Right forelimb (tissue), 1 donor: ENCODE measurements around the gene SPTBN5.
"Not testable (repeated sequence)": the region's sequence is repeated elsewhere in the genome, so short reads cannot be mapped to it uniquely, and the experiment has no call there.

ENCODE experiments used
- DNase-seq: peaks from one replicate; pipeline ENCODE4 v3.0.0-alpha.2; 2018

SPTBN5 gene

GRCh38 chr15:41843571-41843970 is 50.3 kb downstream of the SPTBN5 start:
- no peak for DNase-seq

- no peak for DNase-seq
These were observed 51.6 kb downstream of the SPTBN5 start for GRCh38 chr15:41842229-41842628.

GRCh38 chr15:41841131-41841530 is 52.7 kb downstream of the SPTBN5 start:
- DNase-seq, result no peak

GRCh38 chr15:41840673-41841072 is 53.2 kb downstream of the SPTBN5 start:
- DNase-seq, result no peak

- DNase-seq, result no peak
These were observed 53.9 kb downstream of the SPTBN5 start for GRCh38 chr15:41839781-41840491.

DNA sequence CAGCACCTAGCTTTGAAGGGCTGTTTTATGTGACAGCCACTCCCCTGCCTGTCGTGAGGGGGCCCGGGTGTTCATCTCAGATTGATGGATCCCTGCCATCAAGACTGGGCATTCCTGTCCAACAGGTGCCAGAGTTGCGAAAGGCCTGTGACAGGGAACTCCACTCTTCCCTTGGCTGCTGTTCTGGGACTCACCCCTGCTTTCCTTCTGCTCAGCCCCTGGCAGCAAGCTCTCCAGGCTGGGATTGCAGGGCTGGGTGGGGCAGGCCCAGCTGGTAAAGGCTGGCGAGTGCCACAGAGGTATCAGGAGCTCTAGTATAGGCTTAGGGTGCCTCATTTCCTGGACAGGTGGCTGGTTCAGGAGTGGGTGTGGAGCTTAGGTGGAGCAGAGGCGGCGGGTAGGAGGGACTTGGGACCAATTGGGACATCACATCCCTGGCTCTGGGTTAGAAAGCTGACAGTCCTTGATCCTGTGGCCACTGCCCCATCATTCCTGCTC is 55.4 kb downstream of the SPTBN5 start, which contains the start of gene PLA2G4B:
PLA2G4B (plus strand) TSS at position 448 of the 498 bp plus-strand sequence. CDS start 67 bp downstream, outside the sequence.
- DNase-seq, result no peak

DNA sequence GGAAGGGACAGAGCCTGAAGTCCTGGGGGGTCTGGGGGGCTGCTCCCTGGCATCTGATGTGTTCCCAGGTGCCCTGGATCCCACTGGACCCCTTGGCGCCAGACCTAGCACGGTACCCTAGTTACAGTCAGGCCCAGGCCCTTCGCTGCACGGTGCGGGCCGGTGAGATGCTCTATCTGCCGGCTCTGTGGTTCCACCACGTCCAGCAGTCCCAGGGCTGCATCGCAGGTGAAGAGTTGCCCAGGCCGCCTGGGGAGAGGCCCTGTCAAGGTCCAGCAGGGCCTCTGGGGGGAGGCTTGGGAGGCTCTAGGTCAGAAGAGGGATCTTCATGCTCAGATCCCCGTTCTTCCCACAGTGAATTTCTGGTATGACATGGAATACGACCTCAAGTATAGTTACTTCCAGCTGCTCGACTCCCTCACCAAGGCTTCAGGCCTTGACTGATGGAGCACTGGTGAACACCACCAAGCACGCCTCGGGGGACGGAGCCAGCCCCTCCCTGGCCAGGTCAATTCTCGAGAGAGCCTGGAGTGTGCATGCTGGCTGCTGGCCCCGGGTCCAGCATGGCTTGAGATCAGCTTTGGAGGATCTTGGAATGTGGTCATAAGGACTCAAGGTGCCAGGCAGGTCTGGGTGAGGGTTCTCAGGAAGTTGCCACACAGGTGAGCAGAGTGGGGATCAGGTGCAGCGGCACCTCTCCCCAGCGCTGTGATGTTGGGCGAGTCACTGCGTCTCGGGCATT is 57.0 kb downstream of the SPTBN5 start:
- DNase-seq, result no peak

- no peak for DNase-seq
These were observed 57.8 kb downstream of the SPTBN5 start for GRCh38 chr15:41836073-41836472.

GRCh38 chr15:41834096-41834495 is 59.8 kb downstream of the SPTBN5 start:
- DNase-seq, result no peak

DNA sequence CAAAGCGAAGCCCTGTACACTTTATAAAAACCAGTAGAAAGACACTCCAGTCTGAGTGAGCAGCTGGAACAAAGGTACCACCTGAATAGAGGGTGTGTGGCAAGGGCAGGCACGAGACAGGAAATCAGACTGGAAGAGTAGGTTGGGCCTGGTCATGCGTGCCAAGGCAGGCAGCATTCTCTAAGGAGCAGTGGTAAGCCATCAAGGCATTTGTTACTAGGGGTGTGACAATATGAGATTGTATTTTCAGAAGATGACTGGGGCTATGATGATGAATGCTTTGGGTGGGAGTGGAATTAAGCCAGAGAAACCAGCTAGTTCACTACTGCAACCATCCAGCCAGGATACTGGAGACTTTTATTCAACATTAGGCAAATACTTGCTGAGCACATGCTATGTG is 61.0 kb downstream of the SPTBN5 start:
- no peak for DNase-seq

DNA sequence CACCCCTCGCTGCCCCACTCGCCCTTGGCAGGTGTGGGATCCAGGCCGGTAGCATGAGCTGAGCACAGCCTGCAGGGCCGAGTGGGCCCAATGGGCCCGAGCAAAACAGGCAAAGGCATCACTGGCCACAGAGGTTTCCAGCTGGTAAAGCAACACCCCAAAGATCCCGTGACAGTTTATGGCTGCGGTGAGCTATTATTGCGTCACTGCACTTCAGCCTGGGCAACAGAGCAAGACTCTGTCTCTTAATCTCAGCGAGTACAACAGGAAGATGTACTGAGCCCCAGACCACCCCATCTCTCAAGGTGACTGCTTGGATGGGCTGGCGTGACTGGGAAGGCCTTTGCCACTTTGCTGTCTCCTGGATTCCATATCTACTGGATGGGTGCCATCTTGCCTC is 61.6 kb downstream of the SPTBN5 start:
- DNase-seq, result no peak

DNA sequence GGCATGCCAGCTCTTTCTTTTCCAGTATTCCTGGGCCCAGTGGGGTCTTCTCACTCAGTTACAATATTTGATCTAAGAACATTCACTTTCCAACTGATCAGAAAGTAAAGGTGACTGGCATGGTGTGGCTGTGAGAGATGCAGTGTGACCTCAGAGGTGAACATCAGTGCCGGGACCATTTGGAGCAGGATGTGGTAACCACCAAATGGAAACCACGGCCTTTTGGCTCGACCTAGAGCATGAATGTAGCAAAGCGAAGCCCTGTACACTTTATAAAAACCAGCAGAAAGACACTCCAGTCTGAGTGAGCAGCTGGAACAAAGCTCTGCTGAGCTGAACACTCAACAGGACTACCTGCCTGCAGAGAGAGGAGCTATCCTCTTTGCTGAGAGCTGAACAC is 62.6 kb downstream of the SPTBN5 start:
- not testable (repeated sequence) for DNase-seq

- no peak for DNase-seq
These were observed 63.8 kb downstream of the SPTBN5 start for GRCh38 chr15:41829959-41830646.

DNA sequence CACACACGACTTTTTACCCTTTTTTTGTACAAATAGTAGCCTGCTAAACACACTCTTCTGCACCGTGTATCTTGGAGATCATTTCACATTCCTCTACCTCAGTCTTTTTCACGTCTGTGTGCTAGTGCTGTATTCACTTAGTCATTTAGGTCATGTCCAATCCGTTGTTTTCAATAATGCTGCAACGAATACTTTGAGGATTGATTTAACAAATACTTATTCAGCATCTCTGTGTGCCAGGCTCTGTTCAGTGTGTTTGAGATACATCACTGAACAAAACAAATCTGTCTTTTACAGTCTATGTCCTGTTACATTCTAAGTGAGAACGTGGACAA is 65.1 kb downstream of the SPTBN5 start:
- DNase-seq, result no peak

- peak; percentile 98 for DNase-seq
These were observed 65.7 kb downstream of the SPTBN5 start, which contains the start of gene JMJD7 for GRCh38 chr15:41827880-41828806. TSS of gene JMJD7 (plus strand) at chr15:41828092. CDS start at chr15:41828125, 33 bp downstream.

- DNase-seq, result peak; percentile 57
These were observed 66.5 kb downstream of the SPTBN5 start for GRCh38 chr15:41827290-41827879.

DNA sequence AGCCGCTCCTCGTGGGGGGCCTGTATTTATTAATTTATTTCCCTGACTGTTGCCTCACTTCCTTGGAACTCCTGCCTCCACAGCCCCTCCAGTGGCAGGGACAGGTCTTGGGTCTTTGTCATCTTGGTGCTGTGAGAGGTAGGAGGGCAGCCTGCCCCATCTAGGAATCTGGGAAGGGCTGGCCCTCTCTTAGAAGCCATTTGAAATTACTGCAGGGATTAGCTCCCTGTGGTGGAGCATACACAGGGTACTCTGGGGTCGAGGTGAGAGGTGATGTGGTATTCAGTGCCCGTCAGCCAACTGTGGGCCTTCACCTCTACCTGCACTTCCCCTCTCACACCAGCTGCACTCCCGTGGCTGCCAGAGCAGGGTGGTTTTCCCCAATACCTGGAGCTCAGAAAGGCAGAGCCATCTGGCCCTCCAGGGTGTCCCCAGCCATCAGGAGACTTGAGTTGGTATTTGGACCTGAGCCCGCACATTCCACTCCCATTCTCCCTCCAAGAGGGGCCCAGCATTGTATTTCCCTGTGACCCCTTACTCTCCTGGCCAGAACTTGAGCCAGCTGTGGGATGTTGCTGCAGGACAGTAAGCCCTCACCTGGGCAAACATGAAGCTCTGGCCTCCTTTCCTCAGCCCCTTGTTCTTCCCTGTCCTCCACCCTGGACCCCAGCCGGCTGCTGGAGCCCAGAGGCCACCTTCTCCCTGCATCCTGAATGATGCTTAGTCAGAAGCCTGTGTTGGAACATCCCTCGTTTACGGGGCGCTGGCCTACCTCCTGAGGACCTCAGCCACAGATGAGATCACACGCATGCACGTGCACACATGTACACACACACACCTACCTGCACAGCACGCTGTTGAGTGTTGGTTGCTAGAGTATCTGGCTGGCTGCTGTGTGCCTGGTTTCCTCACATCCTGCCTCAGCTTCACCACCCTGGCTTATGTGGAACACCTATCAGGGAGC is 68.0 kb downstream of the SPTBN5 start:
- DNase-seq, result no peak

GRCh38 chr15:41825145-41825544 is 68.7 kb downstream of the SPTBN5 start:
- DNase-seq, result no peak

- DNase-seq, result no peak
These were observed 69.6 kb downstream of the SPTBN5 start for GRCh38 chr15:41824062-41824745.

DNA sequence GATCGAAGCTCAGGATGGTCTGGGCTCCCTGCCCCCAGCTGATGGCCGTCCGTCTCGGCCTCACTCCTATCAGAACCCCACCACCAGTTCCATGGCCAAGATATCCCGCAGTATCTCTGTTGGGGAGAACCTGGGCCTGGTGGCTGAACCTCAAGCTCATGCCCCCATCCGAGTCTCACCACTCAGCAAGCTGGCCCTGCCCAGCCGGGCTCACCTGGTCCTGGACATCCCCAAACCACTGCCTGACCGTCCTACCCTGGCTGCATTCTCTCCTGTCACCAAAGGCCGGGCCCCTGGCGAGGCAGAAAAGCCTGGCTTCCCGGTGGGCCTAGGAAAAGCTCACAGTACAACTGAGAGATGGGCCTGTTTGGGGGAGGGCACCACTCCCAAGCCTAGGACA is 70.4 kb downstream of the SPTBN5 start:
- no peak for DNase-seq
